ENCODE data around the gene MCOLN1. TPM values are rescaled to one million over a fixed set of nuclear protein-coding genes. Genes with fewer than 3 reads are reported as not detected.

MCOLN1 gene
- 6.4 and 10.3 TPM in 2 replicates for total RNA-seq (2014; rRNA removed; shearing (Covaris generic); ENCODE audit: low replicate concordance)

GRCh38 chr19:7522072-7522922 is at the start of gene MCOLN1:
Gene MCOLN1, plus strand, starts transcription at chr19:7522624. Its CDS starts 127 bp downstream, at chr19:7522751.
- Histone ChIP-seq H3K27me3 (no peaks in the 10 kb centered on the region), H3K9me3 (no peaks in the 10 kb centered on the region), H3K36me3 (peaks cover 8% of the 10 kb centered on the region), H3K4me3 (peak within 1 kb of the TSS; percentile 63)
- DNase-seq: peak; percentile 99

- Histone ChIP-seq H3K36me3 (peaks cover 10% of the 10 kb centered on the region), H3K4me3 (no peak overlapping the region), H3K27me3 (no peaks in the 10 kb centered on the region), H3K9me3 (no peaks in the 10 kb centered on the region)
- DNase-seq: no peak
Observed at GRCh38 chr19:7475665-7476064, 46.8 kb upstream of the MCOLN1 start.

- H3K9me3 ChIP-seq: no peaks in the 10 kb centered on the region
- H3K27me3 ChIP-seq: no peaks in the 10 kb centered on the region
- no peak for DNase-seq
- H3K36me3 ChIP-seq: peaks cover 9% of the 10 kb centered on the region
- no peak overlapping the region for H3K4me3 ChIP-seq
Observed at GRCh38 chr19:7476241-7476640, 46.2 kb upstream of the MCOLN1 start.

- H3K36me3 ChIP-seq: peaks cover 5% of the 10 kb centered on the region
- H3K4me3 ChIP-seq: no peak overlapping the region
- DNase-seq: no peak
- H3K27me3 ChIP-seq: no peaks in the 10 kb centered on the region
- no peaks in the 10 kb centered on the region for H3K9me3 ChIP-seq
Observed at GRCh38 chr19:7476777-7477494, 45.5 kb upstream of the MCOLN1 start.

GRCh38 chr19:7477758-7478157 is 44.7 kb upstream of the MCOLN1 start:
- Histone ChIP-seq H3K36me3 (no peaks in the 10 kb centered on the region; the same call in 1 of the 2 replicates), H3K4me3 (no peak overlapping the region), H3K9me3 (no peaks in the 10 kb centered on the region), H3K27me3 (no peaks in the 10 kb centered on the region)
- DNase-seq: no peak

- Histone ChIP-seq H3K27me3 (no peaks in the 10 kb centered on the region), H3K36me3 (no peaks in the 10 kb centered on the region; the same call in 1 of the 2 replicates), H3K9me3 (no peaks in the 10 kb centered on the region), H3K4me3 (no peak overlapping the region)
- DNase-seq: no peak
Observed at GRCh38 chr19:7478173-7478842, 44.1 kb upstream of the MCOLN1 start.

GRCh38 chr19:7478843-7479227 is 43.6 kb upstream of the MCOLN1 start:
- Histone ChIP-seq H3K4me3 (no peak overlapping the region), H3K9me3 (no peaks in the 10 kb centered on the region), H3K27me3 (no peaks in the 10 kb centered on the region), H3K36me3 (no peaks in the 10 kb centered on the region; the same call in 1 of the 2 replicates)
- no peak for DNase-seq

- no peaks in the 10 kb centered on the region for H3K27me3 ChIP-seq
- DNase-seq: no peak
- no peaks in the 10 kb centered on the region for H3K9me3 ChIP-seq
- no peaks in the 10 kb centered on the region for H3K36me3 ChIP-seq
- no peak overlapping the region for H3K4me3 ChIP-seq
Observed at GRCh38 chr19:7480222-7480969, 42.0 kb upstream of the MCOLN1 start.

GRCh38 chr19:7480970-7481255 is 41.5 kb upstream of the MCOLN1 start:
- no peak for DNase-seq
- Histone ChIP-seq H3K27me3 (no peaks in the 10 kb centered on the region), H3K9me3 (no peaks in the 10 kb centered on the region), H3K4me3 (no peak overlapping the region), H3K36me3 (no peaks in the 10 kb centered on the region)

- no peak overlapping the region for H3K4me3 ChIP-seq
- H3K9me3 ChIP-seq: no peaks in the 10 kb centered on the region
- DNase-seq: no peak
- no peaks in the 10 kb centered on the region for H3K36me3 ChIP-seq
- no peaks in the 10 kb centered on the region for H3K27me3 ChIP-seq
Observed at GRCh38 chr19:7482584-7483439, 39.6 kb upstream of the MCOLN1 start.

- H3K36me3 ChIP-seq: no peaks in the 10 kb centered on the region
- DNase-seq: no peak
- H3K27me3 ChIP-seq: no peaks in the 10 kb centered on the region
- H3K9me3 ChIP-seq: no peaks in the 10 kb centered on the region
- H3K4me3 ChIP-seq: no peak overlapping the region
Observed at GRCh38 chr19:7483720-7484201, 38.7 kb upstream of the MCOLN1 start.

- DNase-seq: no peak
- H3K27me3 ChIP-seq: no peaks in the 10 kb centered on the region
- no peaks in the 10 kb centered on the region for H3K36me3 ChIP-seq
- H3K4me3 ChIP-seq: no peak overlapping the region
- H3K9me3 ChIP-seq: no peaks in the 10 kb centered on the region
Observed at GRCh38 chr19:7486923-7487322, 35.5 kb upstream of the MCOLN1 start.

GRCh38 chr19:7488736-7489353 is 33.6 kb upstream of the MCOLN1 start, which contains the start of gene PEX11G:
Gene PEX11G, minus strand, starts transcription at chr19:7489035. Its CDS starts 25 bp downstream, at chr19:7489010.
- peak within 1 kb of the TSS; percentile 51 for H3K4me3 ChIP-seq
- peak; percentile 89 for DNase-seq
- H3K27me3 ChIP-seq: no peaks in the 10 kb centered on the region
- H3K36me3 ChIP-seq: no peaks in the 10 kb centered on the region
- H3K9me3 ChIP-seq: no peaks in the 10 kb centered on the region

- DNase-seq: no peak
- no peaks in the 10 kb centered on the region for H3K9me3 ChIP-seq
- no peak overlapping the region for H3K4me3 ChIP-seq
- H3K27me3 ChIP-seq: no peaks in the 10 kb centered on the region
- no peaks in the 10 kb centered on the region for H3K36me3 ChIP-seq
Observed at GRCh38 chr19:7489609-7490044, 32.8 kb upstream of the MCOLN1 start.

GRCh38 chr19:7492142-7492541 is 30.3 kb upstream of the MCOLN1 start:
- Histone ChIP-seq H3K27me3 (peaks cover 8% of the 10 kb centered on the region; the same call in 1 of the 2 replicates), H3K4me3 (no peak overlapping the region), H3K36me3 (no peaks in the 10 kb centered on the region), H3K9me3 (no peaks in the 10 kb centered on the region)
- no peak for DNase-seq
